Skeletal muscle tissue (tissue), 4 donors: ENCODE results near the gene WSCD1. TPM values are rescaled to one million over a fixed set of nuclear protein-coding genes. Genes with fewer than 3 reads are reported as not detected.

Source experiments
- H3K27ac ChIP-seq: one replicate; pipeline ENCODE4 v1.7.0; 2013; ENCODE audit warnings: mild to moderate bottlenecking, low read depth, low read length, inconsistent platforms
- H3K27me3 ChIP-seq, 3 donors: one replicate each; pipeline ENCODE4 v1.7.0; 2013; ENCODE audit warnings: low read length in 3 of 3; ENCODE audit not compliant: control insufficient read depth in 3 of 3, insufficient read depth in 3 of 3
- H3K36me3 ChIP-seq, 3 donors: one replicate each; pipeline ENCODE4 v1.7.0; 2013; ENCODE audit warnings: low read length in 3 of 3; ENCODE audit not compliant: control insufficient read depth in 3 of 3, insufficient read depth in 3 of 3
- H3K4me1 ChIP-seq, 3 donors: one replicate each; pipeline ENCODE4 v1.7.0; 2013; ENCODE audit warnings: low read length in 3 of 3, mild to moderate bottlenecking in 3 of 3; ENCODE audit not compliant: control insufficient read depth in 3 of 3, insufficient read depth in 3 of 3
- H3K4me3 ChIP-seq, 3 donors: one replicate each; pipeline ENCODE4 v1.7.0; 2013; ENCODE audit warnings: low read length in 3 of 3
- H3K9ac ChIP-seq, 3 donors: one replicate each; pipeline ENCODE4 v1.7.0; 2013; ENCODE audit warnings: low read length in 3 of 3, mild to moderate bottlenecking in 3 of 3, moderate library complexity in 2 of 3, low read depth in 1 of 3
- H3K9me3 ChIP-seq, 3 donors: one replicate each; pipeline ENCODE4 v1.7.0; 2013; ENCODE audit warnings: low read length in 3 of 3; ENCODE audit not compliant: control insufficient read depth in 3 of 3
- total RNA-seq: library from RNA; depleted of rRNA; stranded (reverse); fragments of >200 nt; gene quantifications from one replicate; pipeline ENCODE4 v1.2.3, GENCODE V29; 2014
- donor health status: Osteomylitis.

WSCD1 gene
- total RNA-seq, 1 donor from 2014 or later: 33.4 TPM

- Histone ChIP-seq H3K4me3 (no peak overlapping the region), H3K4me1 (peaks cover 0 to 13% (median 8%) of the 10 kb centered on the region in 3 donors), H3K9me3 (no peaks in the 10 kb centered on the region), H3K27ac (no peak overlapping the region), H3K27me3 (peaks cover 0 to 8% (median 0%) of the 10 kb centered on the region in 3 donors), H3K9ac (peak overlapping the region in 1 of 3 donors; percentile 32), H3K36me3 (no peaks in the 10 kb centered on the region)
Measured at GRCh38 chr17:6041246-6041645, 28.9 kb upstream of the WSCD1 start.

- peaks cover 0 to 11% (median 0%) of the 10 kb centered on the region in 3 donors for H3K27me3 ChIP-seq
- H3K4me1 ChIP-seq: peaks cover 0 to 13% (median 8%) of the 10 kb centered on the region in 3 donors
- H3K9me3 ChIP-seq: no peaks in the 10 kb centered on the region
- no peak overlapping the region for H3K4me3 ChIP-seq
- no peak overlapping the region for H3K27ac ChIP-seq
- no peaks in the 10 kb centered on the region for H3K36me3 ChIP-seq
- H3K9ac ChIP-seq: no peak overlapping the region
Measured at GRCh38 chr17:6043405-6043804, 26.8 kb upstream of the WSCD1 start.

GRCh38 chr17:6044261-6044660, 25.9 kb upstream of the WSCD1 start:
- Histone ChIP-seq H3K9me3 (no peaks in the 10 kb centered on the region), H3K4me3 (no peak overlapping the region), H3K36me3 (no peaks in the 10 kb centered on the region), H3K9ac (no peak overlapping the region), H3K27ac (no peak overlapping the region), H3K27me3 (peaks cover 0 to 11% (median 0%) of the 10 kb centered on the region in 3 donors), H3K4me1 (peaks cover 0 to 13% (median 8%) of the 10 kb centered on the region in 3 donors)

- no peaks in the 10 kb centered on the region for H3K36me3 ChIP-seq
- H3K27me3 ChIP-seq: peaks cover 0 to 11% (median 0%) of the 10 kb centered on the region in 3 donors
- no peaks in the 10 kb centered on the region for H3K9me3 ChIP-seq
- no peak overlapping the region for H3K27ac ChIP-seq
- no peak overlapping the region for H3K9ac ChIP-seq
- H3K4me3 ChIP-seq: no peak overlapping the region
- peaks cover 0 to 9% (median 3%) of the 10 kb centered on the region in 3 donors for H3K4me1 ChIP-seq
Measured at GRCh38 chr17:6045621-6046357, 24.4 kb upstream of the WSCD1 start.

GRCh38 chr17:6046431-6046830, 23.7 kb upstream of the WSCD1 start:
- H3K4me1 ChIP-seq: peaks cover 0 to 3% (median 0%) of the 10 kb centered on the region in 3 donors

GRCh38 chr17:6046931-6047330, 23.2 kb upstream of the WSCD1 start:
- no peak overlapping the region for H3K27ac ChIP-seq
- H3K36me3 ChIP-seq: no peaks in the 10 kb centered on the region
- H3K9ac ChIP-seq: no peak overlapping the region
- peaks cover 0 to 3% (median 0%) of the 10 kb centered on the region in 3 donors for H3K4me1 ChIP-seq
- H3K4me3 ChIP-seq: no peak overlapping the region
- no peaks in the 10 kb centered on the region for H3K9me3 ChIP-seq
- peaks cover 0 to 8% (median 0%) of the 10 kb centered on the region in 3 donors for H3K27me3 ChIP-seq

More at GRCh38 chr17:6046431-6046830, 23.7 kb upstream of the WSCD1 start:
- H3K4me3 ChIP-seq: no peak overlapping the region
- H3K9ac ChIP-seq: no peak overlapping the region
- H3K9me3 ChIP-seq: no peaks in the 10 kb centered on the region
- H3K27me3 ChIP-seq: peaks cover 0 to 8% (median 0%) of the 10 kb centered on the region in 3 donors
- H3K36me3 ChIP-seq: no peaks in the 10 kb centered on the region
- H3K27ac ChIP-seq: no peak overlapping the region

DNA sequence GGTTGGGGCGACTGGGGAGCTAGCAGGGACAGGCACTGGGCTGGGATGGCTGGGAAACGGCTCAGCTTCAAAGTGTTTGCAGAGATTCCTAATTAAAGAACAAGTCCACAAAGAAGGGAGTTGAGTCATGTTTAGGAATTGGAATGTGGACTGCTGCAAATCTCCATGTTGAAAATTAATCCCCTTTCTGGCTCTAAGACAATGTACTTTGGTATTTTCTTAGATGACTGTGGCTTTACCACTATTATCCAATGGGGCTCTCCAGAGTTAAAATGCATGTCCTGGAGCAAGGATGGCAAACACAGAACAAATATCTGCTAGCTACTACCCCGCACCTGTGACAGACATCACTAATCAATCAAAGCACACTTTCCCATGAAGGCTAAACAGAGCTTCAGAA, 22.2 kb upstream of the WSCD1 start:
- no peaks in the 10 kb centered on the region for H3K36me3 ChIP-seq
- H3K4me1 ChIP-seq: peaks cover 0 to 3% (median 0%) of the 10 kb centered on the region in 3 donors
- H3K9me3 ChIP-seq: no peaks in the 10 kb centered on the region

GRCh38 chr17:6048486-6048885, 21.7 kb upstream of the WSCD1 start:
- no peak overlapping the region for H3K9ac ChIP-seq
- H3K4me3 ChIP-seq: no peak overlapping the region
- H3K9me3 ChIP-seq: no peaks in the 10 kb centered on the region
- peaks cover 0 to 3% (median 0%) of the 10 kb centered on the region in 3 donors for H3K27me3 ChIP-seq
- no peak overlapping the region for H3K27ac ChIP-seq
- H3K4me1 ChIP-seq: peaks cover 0 to 2% (median 0%) of the 10 kb centered on the region in 3 donors
- no peaks in the 10 kb centered on the region for H3K36me3 ChIP-seq

More for the DNA sequence above, 22.2 kb upstream of the WSCD1 start:
- no peak overlapping the region for H3K4me3 ChIP-seq
- no peak overlapping the region for H3K27ac ChIP-seq
- no peak overlapping the region for H3K9ac ChIP-seq
- peaks cover 0 to 3% (median 0%) of the 10 kb centered on the region in 3 donors for H3K27me3 ChIP-seq

DNA sequence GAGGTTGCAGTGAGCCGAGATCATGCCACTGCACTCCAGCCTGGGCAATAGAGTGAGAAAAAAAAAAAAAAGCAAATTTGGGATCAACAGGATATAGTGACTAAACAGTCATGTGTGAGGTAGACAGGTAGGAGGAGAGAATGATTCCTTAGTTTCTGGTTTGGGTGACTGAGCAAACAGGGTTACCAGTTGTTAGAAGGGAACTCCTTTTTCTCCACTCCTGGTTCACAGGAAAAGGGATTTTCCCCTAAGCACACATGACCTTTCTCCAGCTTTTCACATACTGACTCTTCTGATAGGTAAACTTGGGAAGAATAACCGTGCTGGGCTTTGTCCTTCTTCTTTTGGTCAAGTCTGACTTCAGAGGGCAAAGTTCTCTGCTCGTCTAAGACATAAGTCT, 17.3 kb upstream of the WSCD1 start:
- Histone ChIP-seq H3K27me3 (peaks cover 0 to 24% (median 8%) of the 10 kb centered on the region in 3 donors), H3K9me3 (no peaks in the 10 kb centered on the region)

GRCh38 chr17:6054372-6054771, 15.8 kb upstream of the WSCD1 start:
- H3K4me3 ChIP-seq: no peak overlapping the region
- no peak overlapping the region for H3K9ac ChIP-seq
- H3K9me3 ChIP-seq: no peaks in the 10 kb centered on the region
- H3K27me3 ChIP-seq: peaks cover 0 to 29% (median 8%) of the 10 kb centered on the region in 3 donors
- H3K27ac ChIP-seq: no peak overlapping the region
- no peaks in the 10 kb centered on the region for H3K36me3 ChIP-seq
- no peaks in the 10 kb centered on the region for H3K4me1 ChIP-seq

More for the DNA sequence above, 17.3 kb upstream of the WSCD1 start:
- Histone ChIP-seq H3K4me1 (no peaks in the 10 kb centered on the region), H3K4me3 (no peak overlapping the region), H3K27ac (no peak overlapping the region), H3K9ac (no peak overlapping the region), H3K36me3 (no peaks in the 10 kb centered on the region)
